ENCODE measurements around the gene UFSP1. TPM values are rescaled to one million over a fixed set of nuclear protein-coding genes. Genes with fewer than 3 reads are reported as not detected.

UFSP1 gene
- total and polyA plus RNA-seq, 7 donors: 1.8 to 7.1 (median 3.0) TPM

DNA sequence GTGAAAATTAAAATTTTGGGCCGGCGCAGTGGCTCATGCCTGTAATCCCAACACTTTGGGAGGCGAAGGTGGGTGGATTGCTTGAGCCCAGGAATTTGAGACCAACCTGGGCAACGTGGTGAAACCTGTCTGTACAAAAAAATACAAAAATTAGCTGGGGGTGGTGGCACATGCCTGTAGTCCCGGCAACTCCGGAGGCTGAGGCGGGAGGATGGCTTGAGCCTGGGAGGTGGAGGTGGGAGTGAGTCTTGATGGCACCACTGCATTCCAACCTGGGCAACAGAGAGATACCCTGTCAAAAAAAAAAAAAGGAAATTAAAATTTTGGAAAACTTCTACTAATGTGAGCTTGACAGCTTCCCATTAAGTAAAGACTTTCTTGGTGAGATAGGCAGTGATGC lies 11.5 kb downstream of the UFSP1 start:
- H3K36me3 ChIP-seq: peaks cover 16 to 57% (median 26%) of the 10 kb centered on the region in 4 donors
- TF ChIP-seq, protein P1, sequence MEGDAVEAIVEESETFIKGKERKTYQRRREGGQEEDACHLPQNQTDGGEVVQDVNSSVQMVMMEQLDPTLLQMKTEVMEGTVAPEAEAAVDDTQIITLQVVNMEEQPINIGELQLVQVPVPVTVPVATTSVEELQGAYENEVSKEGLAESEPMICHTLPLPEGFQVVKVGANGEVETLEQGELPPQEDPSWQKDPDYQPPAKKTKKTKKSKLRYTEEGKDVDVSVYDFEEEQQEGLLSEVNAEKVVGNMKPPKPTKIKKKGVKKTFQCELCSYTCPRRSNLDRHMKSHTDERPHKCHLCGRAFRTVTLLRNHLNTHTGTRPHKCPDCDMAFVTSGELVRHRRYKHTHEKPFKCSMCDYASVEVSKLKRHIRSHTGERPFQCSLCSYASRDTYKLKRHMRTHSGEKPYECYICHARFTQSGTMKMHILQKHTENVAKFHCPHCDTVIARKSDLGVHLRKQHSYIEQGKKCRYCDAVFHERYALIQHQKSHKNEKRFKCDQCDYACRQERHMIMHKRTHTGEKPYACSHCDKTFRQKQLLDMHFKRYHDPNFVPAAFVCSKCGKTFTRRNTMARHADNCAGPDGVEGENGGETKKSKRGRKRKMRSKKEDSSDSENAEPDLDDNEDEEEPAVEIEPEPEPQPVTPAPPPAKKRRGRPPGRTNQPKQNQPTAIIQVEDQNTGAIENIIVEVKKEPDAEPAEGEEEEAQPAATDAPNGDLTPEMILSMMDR (IDR thresholded peaks at IDR 0.05): no peak
- TF ChIP-seq POLR2A (IDR thresholded peaks at IDR 0.05) (no peak), POLR2AphosphoS5 (IDR thresholded peaks at IDR 0.05) (no peak), EP300 (IDR thresholded peaks at IDR 0.05) (no peak)
- no peaks in the 10 kb centered on the region for H3K27me3 ChIP-seq
- no peaks in the 10 kb centered on the region for H3K9me3 ChIP-seq
- H3K27ac ChIP-seq: no peak overlapping the region
- H3K4me1 ChIP-seq: peaks cover 0 to 38% (median 32%) of the 10 kb centered on the region in 4 donors
- H3K4me3 ChIP-seq: no peak overlapping the region
- no peak for DNase-seq
- intact Hi-C loops (cut with DNase I): loop anchor here (10.0 kb wide), 1 partner anchor 263 kb away; the partner anchor contains the start of gene MOSPD3
- 85 to 89% methylated on average over 7 of the region's 7 CpGs for WGBS, 2 donors

DNA sequence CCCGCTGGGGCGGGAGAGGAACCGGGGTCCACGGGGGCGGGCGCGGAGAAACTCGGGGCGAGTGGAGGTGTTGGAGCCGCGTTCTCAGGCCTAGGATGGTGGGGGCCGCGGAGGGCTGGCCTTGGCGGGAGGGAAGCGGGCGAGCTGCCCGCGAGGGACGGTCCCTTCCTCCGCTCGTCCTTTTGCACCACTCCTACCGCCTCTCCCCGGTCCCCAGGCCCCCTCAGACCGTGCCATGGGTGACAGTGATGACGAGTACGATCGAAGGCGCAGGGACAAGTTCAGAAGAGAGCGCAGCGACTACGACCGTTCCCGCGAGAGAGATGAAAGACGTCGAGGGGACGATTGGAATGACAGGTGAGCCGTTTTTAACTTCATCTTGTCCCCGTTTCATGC lies 14.2 kb downstream of the UFSP1 start:
- Histone ChIP-seq H3K4me1 (peaks cover 0 to 38% (median 32%) of the 10 kb centered on the region in 4 donors), H3K27ac (peak overlapping the region; percentile 93 to 97 (median 96)), H3K27me3 (no peaks in the 10 kb centered on the region), H3K36me3 (peaks cover 0 to 58% (median 25%) of the 10 kb centered on the region in 4 donors), H3K4me3 (peak overlapping the region; percentile 91 to 99 (median 95)), H3K9me3 (no peaks in the 10 kb centered on the region)
- intact Hi-C loops (cut with DNase I): loop anchor here (10.0 kb wide), 1 partner anchor 261 kb away; the partner anchor contains the start of gene MOSPD3
- TF ChIP-seq EP300 (IDR thresholded peaks at IDR 0.05) (no peak), POLR2A (IDR thresholded peaks at IDR 0.05) (no peak), POLR2AphosphoS5 (IDR thresholded peaks at IDR 0.05) (no peak)
- TF ChIP-seq, protein P1 (IDR thresholded peaks at IDR 0.05): no peak
- 0% methylated on average over 39 of the region's 39 CpGs for WGBS, 2 donors
- peak; percentile 82 for DNase-seq

DNA sequence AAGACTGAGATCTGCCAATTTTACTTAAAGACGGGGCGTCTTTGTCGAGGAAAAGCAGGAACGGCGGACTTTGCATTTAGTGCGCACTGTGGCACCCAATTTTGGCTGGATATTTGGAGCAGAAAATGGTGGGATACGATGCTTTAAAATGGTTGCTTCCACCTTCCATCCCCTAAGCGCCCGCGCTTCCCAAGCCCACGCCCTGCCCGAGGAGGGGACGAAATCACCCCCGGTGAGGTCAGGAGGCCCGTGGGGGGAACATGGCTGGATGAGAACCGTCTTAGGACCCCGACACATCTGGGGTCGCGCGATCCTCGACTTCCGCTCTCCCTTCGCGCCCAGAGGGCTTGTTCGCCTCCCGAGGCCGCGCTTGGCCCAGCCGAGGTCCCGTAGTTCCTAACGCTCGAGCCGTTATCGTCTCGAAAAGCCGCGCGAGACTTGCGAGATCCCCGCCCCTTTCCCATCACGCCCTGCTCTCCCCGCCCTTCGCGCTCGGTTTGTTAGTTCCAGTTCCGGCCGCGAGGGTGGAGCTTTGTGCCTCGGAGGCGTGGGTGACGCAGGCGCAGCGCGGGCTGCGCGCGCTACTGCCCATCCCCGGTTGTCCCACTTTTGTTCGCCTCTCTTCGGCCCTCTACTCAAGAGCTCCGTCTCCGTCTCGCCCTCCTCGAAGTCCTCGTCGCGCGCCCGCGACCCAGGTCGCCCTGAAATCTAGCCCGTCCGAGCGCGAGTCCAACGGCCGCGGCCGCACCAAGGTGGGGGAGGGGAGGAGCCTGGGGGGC lies 14.7 kb downstream of the UFSP1 start, which contains the start of gene SRRT:
Gene SRRT, plus strand, starts transcription at position 527 of the 779 bp plus-strand sequence. CDS start 488 bp downstream, outside the sequence.
- Histone ChIP-seq H3K4me1 (peaks cover 0 to 41% (median 32%) of the 10 kb centered on the region in 4 donors), H3K27me3 (no peaks in the 10 kb centered on the region), H3K9me3 (no peaks in the 10 kb centered on the region), H3K27ac (peak within 1 kb of the TSS; percentile 93 to 97 (median 96)), H3K36me3 (peaks cover 0 to 62% (median 29%) of the 10 kb centered on the region in 4 donors), H3K4me3 (peak within 1 kb of the TSS; percentile 91 to 99 (median 95))
- 3 to 4% methylated on average over 79 of the region's 79 CpGs for WGBS, 2 donors
- DNase-seq: peak; percentile 99
- TF ChIP-seq EP300 (IDR thresholded peaks at IDR 0.05) (peak in 1 of 4 donors; percentile 78), POLR2A (IDR thresholded peaks at IDR 0.05) (peak; percentile 97 to 98), POLR2AphosphoS5 (IDR thresholded peaks at IDR 0.05) (peak; percentile 99 to 100 (median 100))
- TF ChIP-seq, protein P1 (IDR thresholded peaks at IDR 0.05): peak; percentile 58 to 86 (median 69)
- intact Hi-C loops (cut with DNase I): loop anchor here (10.0 kb wide), 1 partner anchor 260 kb away; the partner anchor contains the start of gene MOSPD3

DNA sequence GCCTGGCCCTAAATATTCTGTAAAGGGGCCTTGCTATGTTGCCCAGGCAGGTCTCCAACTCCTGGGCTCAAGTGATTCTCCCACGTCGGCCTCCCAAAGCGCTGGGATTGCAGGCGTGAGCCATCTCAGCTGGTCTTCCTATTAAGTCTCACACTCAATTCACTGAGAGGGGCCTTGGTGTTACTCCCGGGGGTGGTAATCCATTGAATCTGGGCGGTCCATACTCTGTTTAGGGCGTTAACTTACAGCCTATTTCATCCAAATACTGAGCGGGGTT lies 15.3 kb downstream of the UFSP1 start:
- Histone ChIP-seq H3K4me1 (peaks cover 0 to 44% (median 32%) of the 10 kb centered on the region in 4 donors), H3K27me3 (no peaks in the 10 kb centered on the region), H3K27ac (peak overlapping the region; percentile 93 to 97 (median 96)), H3K4me3 (peak overlapping the region; percentile 91 to 99 (median 95)), H3K36me3 (peaks cover 0 to 62% (median 29%) of the 10 kb centered on the region in 4 donors), H3K9me3 (no peaks in the 10 kb centered on the region)
- DNase-seq: no peak
- WGBS, 2 donors: 64 to 69% methylated on average over 8 of the region's 8 CpGs
- intact Hi-C loops (cut with DNase I): loop anchor here (10.0 kb wide), 1 partner anchor 259 kb away; the partner anchor contains the start of gene MOSPD3
- TF ChIP-seq POLR2AphosphoS5 (IDR thresholded peaks at IDR 0.05): no peak
- TF ChIP-seq, protein P1 (IDR thresholded peaks at IDR 0.05): no peak
- TF ChIP-seq POLR2A (IDR thresholded peaks at IDR 0.05): no peak
- no peak for TF ChIP-seq EP300 (IDR thresholded peaks at IDR 0.05)

Measured in sigmoid colon (tissue), 7 donors.